Measurements from ENCODE around the gene PLA1A.
"Not testable (repeated sequence)": the region's sequence is repeated elsewhere in the genome, so short reads cannot be mapped to it uniquely, and the experiment has no call there.

The PLA1A gene

GRCh38 chr3:119597548-119598288, at the start of gene PLA1A:
Gene PLA1A (plus strand): TSS chr3:119597885. CDS start chr3:119597914, 29 bp downstream.
- no peak for DNase-seq (ENCODE audit: low spot score)

- DNase-seq (ENCODE audit: low spot score), result no peak
Measured at GRCh38 chr3:119548341-119548740, 49.3 kb upstream of the PLA1A start.

GRCh38 chr3:119550192-119550910, 47.3 kb upstream of the PLA1A start:
- DNase-seq (ENCODE audit: low spot score), result no peak

GRCh38 chr3:119551598-119551997, 46.1 kb upstream of the PLA1A start:
- no peak for DNase-seq (ENCODE audit: low spot score)

GRCh38 chr3:119552928-119553327, 44.8 kb upstream of the PLA1A start:
- not testable (repeated sequence) for DNase-seq (ENCODE audit: low spot score)

- DNase-seq (ENCODE audit: low spot score), result no peak
Measured at GRCh38 chr3:119553823-119554415, 43.8 kb upstream of the PLA1A start.

GRCh38 chr3:119555309-119555735, 42.4 kb upstream of the PLA1A start:
- no peak for DNase-seq (ENCODE audit: low spot score)

GRCh38 chr3:119555929-119556328, 41.8 kb upstream of the PLA1A start:
- no peak for DNase-seq (ENCODE audit: low spot score)

- no peak for DNase-seq (ENCODE audit: low spot score)
Measured at GRCh38 chr3:119557192-119557876, 40.4 kb upstream of the PLA1A start.

- no peak for DNase-seq (ENCODE audit: low spot score)
Measured at GRCh38 chr3:119557877-119558269, 39.8 kb upstream of the PLA1A start.

GRCh38 chr3:119558626-119559317, 38.9 kb upstream of the PLA1A start:
- no peak for DNase-seq (ENCODE audit: low spot score)

- DNase-seq (ENCODE audit: low spot score), result peak; percentile 58
Measured at GRCh38 chr3:119559441-119559963, 38.2 kb upstream of the PLA1A start, which contains the start of gene CD80. Gene CD80 (minus strand): TSS chr3:119559614. CDS start chr3:119557728, 1,886 bp downstream.

- no peak for DNase-seq (ENCODE audit: low spot score)
Measured at GRCh38 chr3:119560160-119560559, 37.5 kb upstream of the PLA1A start.

GRCh38 chr3:119562307-119562961, 35.3 kb upstream of the PLA1A start:
- no peak for DNase-seq (ENCODE audit: low spot score)

- not testable (repeated sequence) for DNase-seq (ENCODE audit: low spot score)
Measured at GRCh38 chr3:119563334-119563733, 34.4 kb upstream of the PLA1A start.

- no peak for DNase-seq (ENCODE audit: low spot score)
Measured at GRCh38 chr3:119569156-119569555, 28.5 kb upstream of the PLA1A start.

- no peak for DNase-seq (ENCODE audit: low spot score)
Measured at GRCh38 chr3:119570229-119570628, 27.5 kb upstream of the PLA1A start.

- no peak for DNase-seq (ENCODE audit: low spot score)
Measured at GRCh38 chr3:119571230-119571629, 26.5 kb upstream of the PLA1A start.

- DNase-seq (ENCODE audit: low spot score), result no peak
Measured at GRCh38 chr3:119571688-119572087, 26.0 kb upstream of the PLA1A start.

GRCh38 chr3:119575507-119575906, 22.2 kb upstream of the PLA1A start:
- no peak for DNase-seq (ENCODE audit: low spot score)

Measured in iPS-NIHi11 (cell line).